ENCODE results near the gene MYL7. TPM values are rescaled to one million over a fixed set of nuclear protein-coding genes. Genes with fewer than 3 reads are reported as not detected.

The MYL7 gene
- total and polyA plus RNA-seq, 2 of the 13 experiments (the other 11 are each of a cell fraction or from before 2014, with no cell fraction given), result 1.8 TPM; not detected in 1

- no peak for TF ChIP-seq U2AF2 (IDR thresholded peaks at IDR 0.05; ENCODE audit: low read depth, low read length)
- TF ChIP-seq IKZF5 (CRISPR knock-in tag; IDR thresholded peaks at IDR 0.05), result no peak
- TF ChIP-seq HNF1B (CRISPR knock-in tag; IDR thresholded peaks at IDR 0.05), result no peak
- TF ChIP-seq FOXO1 (CRISPR knock-in tag; IDR thresholded peaks at IDR 0.05), result no peak
- TF ChIP-seq ZBTB34 (CRISPR knock-in tag; IDR thresholded peaks at IDR 0.05), result no peak
- TF ChIP-seq ETV5 (CRISPR knock-in tag; IDR thresholded peaks at IDR 0.05; ENCODE audit: borderline replicate concordance), result peak; percentile 42; the same call in 1 of the 2 replicates
- TF ChIP-seq JUND (CRISPR knock-in tag; IDR thresholded peaks at IDR 0.05), result no peak
- TF ChIP-seq JDP2 (CRISPR knock-in tag; IDR thresholded peaks at IDR 0.05; ENCODE audit: borderline replicate concordance), result no peak
- TF ChIP-seq ZNF704 (CRISPR knock-in tag; IDR thresholded peaks at IDR 0.05; ENCODE audit: borderline replicate concordance), result no peak
- no peak for TF ChIP-seq KDM3A (CRISPR knock-in tag; IDR thresholded peaks at IDR 0.05; ENCODE audit: low read depth)
- TF ChIP-seq, protein P1, sequence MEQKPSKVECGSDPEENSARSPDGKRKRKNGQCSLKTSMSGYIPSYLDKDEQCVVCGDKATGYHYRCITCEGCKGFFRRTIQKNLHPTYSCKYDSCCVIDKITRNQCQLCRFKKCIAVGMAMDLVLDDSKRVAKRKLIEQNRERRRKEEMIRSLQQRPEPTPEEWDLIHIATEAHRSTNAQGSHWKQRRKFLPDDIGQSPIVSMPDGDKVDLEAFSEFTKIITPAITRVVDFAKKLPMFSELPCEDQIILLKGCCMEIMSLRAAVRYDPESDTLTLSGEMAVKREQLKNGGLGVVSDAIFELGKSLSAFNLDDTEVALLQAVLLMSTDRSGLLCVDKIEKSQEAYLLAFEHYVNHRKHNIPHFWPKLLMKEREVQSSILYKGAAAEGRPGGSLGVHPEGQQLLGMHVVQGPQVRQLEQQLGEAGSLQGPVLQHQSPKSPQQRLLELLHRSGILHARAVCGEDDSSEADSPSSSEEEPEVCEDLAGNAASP (CRISPR knock-in tag; IDR thresholded peaks at IDR 0.05; ENCODE audit: borderline replicate concordance), result no peak
- TF ChIP-seq ASH2L (IDR thresholded peaks at IDR 0.05; ENCODE audit: insufficient read length, low read depth, low read length), result no peak
- no peak for TF ChIP-seq RARA (CRISPR knock-in tag; IDR thresholded peaks at IDR 0.05)
- TF ChIP-seq ZNF354B (CRISPR knock-in tag; IDR thresholded peaks at IDR 0.05), result no peak
- no peak for TF ChIP-seq ZNF850 (CRISPR knock-in tag; conservative IDR thresholded peaks at IDR 0.05)
- TF ChIP-seq PAXIP1 (CRISPR knock-in tag; conservative IDR thresholded peaks at IDR 0.05), result no peak
- TF ChIP-seq ZNF256 (CRISPR knock-in tag; conservative IDR thresholded peaks at IDR 0.05), result no peak
- no peak for TF ChIP-seq ZNF253 (CRISPR knock-in tag; IDR thresholded peaks at IDR 0.05; ENCODE audit: borderline replicate concordance)
- no peak for TF ChIP-seq GABPA (IDR thresholded peaks at IDR 0.05; ENCODE audit: low read depth, low read length)
- peak; percentile 79 for TF ChIP-seq GABPA (CRISPR knock-in tag; IDR thresholded peaks at IDR 0.05; ENCODE audit: low read depth)
Measured at GRCh38 chr7:44093102-44093641, 48.0 kb downstream of the MYL7 start (continued).
